ENCODE results near the gene ZSCAN20. TPM values are rescaled to one million over a fixed set of nuclear protein-coding genes. Genes with fewer than 3 reads are reported as not detected.

ZSCAN20 gene
- total RNA-seq, 1 experiment from 2014 or later: 0.84 TPM

DNA sequence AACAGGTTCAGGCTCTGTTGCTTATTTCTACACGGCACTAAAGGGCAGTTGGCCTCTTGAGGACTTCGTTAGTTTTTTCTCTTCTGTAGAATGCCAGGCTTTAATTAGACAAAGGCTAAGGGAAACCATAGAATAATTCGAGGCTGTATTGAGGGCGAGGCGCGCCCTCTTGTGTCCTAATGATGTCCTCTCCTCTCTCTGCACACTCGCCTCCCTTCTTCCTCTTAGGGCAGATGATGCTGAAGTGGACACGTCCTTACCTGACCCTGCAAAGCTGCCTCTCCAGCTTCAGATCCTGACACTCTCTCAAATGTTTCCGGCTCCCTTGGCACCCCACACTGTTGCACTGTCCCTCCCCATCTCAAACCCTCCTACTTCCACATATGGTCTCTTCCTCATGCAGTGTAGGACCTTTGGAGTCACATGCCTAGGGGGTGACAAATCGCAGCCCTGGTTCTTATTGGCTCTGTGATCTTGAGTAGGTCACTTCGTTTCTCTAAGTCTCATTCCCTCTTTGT is 1.9 kb upstream of the ZSCAN20 start:
- DNase-seq: peak; percentile 86

DNA sequence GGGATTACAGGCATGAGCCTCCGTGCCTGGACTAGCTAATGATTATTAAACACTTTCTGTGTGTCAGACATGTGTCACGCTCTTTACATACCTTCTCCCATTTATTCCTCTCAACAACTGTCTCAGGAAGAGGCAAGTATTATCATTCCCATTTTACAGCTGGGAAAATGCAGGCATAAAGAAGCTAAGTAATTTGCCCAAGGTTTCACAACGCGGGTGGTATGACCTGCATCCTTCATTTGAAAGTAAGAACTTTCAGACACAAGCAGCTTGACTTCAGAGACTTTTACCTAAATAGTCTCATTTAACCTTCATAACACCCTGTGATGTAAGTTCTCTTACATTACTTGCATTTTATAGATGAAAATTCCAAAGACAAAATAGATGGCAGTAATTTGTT is 1.0 kb upstream of the ZSCAN20 start:
- Histone ChIP-seq H3F3A (ENCODE audit: low read length, unreplicated experiment) (no peaks in the 10 kb centered on the region), H3K79me2 (ENCODE audit: low read length) (no peaks in the 10 kb centered on the region), H3K27ac (ENCODE audit: low read length) (no peak overlapping the region), H3K4me1 (ENCODE audit: insufficient read depth, low read length) (no peaks in the 10 kb centered on the region), H2AFZ (ENCODE audit: low read length) (no peak overlapping the region), H3K9me3 (ENCODE audit: low read length) (no peaks in the 10 kb centered on the region), H4K20me1 (ENCODE audit: low read length) (no peaks in the 10 kb centered on the region), H3K36me3 (ENCODE audit: low read depth, low read length) (no peaks in the 10 kb centered on the region), H3K4me3 (ENCODE audit: low read length) (no peak overlapping the region), H3K9me2 (replicated peaks; ENCODE audit: low read length) (no peaks in the 10 kb centered on the region), H3K27me3 (ENCODE audit: low read length) (peaks cover 7% of the 10 kb centered on the region; the same call in 1 of the 2 replicates), H3K4me2 (ENCODE audit: low read length) (no peak overlapping the region), H3K9ac (ENCODE audit: low read length) (no peak overlapping the region)
- ATAC-seq (no peak), DNase-seq (no peak)
- TF ChIP-seq, protein P1, sequence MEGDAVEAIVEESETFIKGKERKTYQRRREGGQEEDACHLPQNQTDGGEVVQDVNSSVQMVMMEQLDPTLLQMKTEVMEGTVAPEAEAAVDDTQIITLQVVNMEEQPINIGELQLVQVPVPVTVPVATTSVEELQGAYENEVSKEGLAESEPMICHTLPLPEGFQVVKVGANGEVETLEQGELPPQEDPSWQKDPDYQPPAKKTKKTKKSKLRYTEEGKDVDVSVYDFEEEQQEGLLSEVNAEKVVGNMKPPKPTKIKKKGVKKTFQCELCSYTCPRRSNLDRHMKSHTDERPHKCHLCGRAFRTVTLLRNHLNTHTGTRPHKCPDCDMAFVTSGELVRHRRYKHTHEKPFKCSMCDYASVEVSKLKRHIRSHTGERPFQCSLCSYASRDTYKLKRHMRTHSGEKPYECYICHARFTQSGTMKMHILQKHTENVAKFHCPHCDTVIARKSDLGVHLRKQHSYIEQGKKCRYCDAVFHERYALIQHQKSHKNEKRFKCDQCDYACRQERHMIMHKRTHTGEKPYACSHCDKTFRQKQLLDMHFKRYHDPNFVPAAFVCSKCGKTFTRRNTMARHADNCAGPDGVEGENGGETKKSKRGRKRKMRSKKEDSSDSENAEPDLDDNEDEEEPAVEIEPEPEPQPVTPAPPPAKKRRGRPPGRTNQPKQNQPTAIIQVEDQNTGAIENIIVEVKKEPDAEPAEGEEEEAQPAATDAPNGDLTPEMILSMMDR (conservative IDR thresholded peaks at IDR 0.05; ENCODE audit: low read depth, low read length): no peak
- TF ChIP-seq EZH2phosphoT487 (IDR thresholded peaks at IDR 0.05; ENCODE audit: borderline replicate concordance, low read length) (no peak), EZH2 (IDR thresholded peaks at IDR 0.05; ENCODE audit: low read length, unreplicated experiment) (no peak)
- ChIA-PET CTCF (interaction anchor here (0.6 to 1.5 kb wide), 2 partner anchors 38 to 176 kb away, joined by 3 to 9 read pairs; no protein-coding TSS in a partner anchor), POLR2A (ENCODE audit: unreplicated experiment) (no interaction called here)
- intact Hi-C loops (cut with micrococcal nuclease): loop anchor here (5.0 kb wide), 3 partner anchors 39 to 104 kb away; partner anchors contain the start of gene PHC2
- BruUV-seq (replicated peaks): no TSS peak

More for the DNA sequence above, 1.9 kb upstream of the ZSCAN20 start:
- no peaks in the 10 kb centered on the region for H3K9me2 ChIP-seq (replicated peaks; ENCODE audit: low read length)
- no peaks in the 10 kb centered on the region for H3K79me2 ChIP-seq (ENCODE audit: low read length)
- H4K20me1 ChIP-seq (ENCODE audit: low read length): no peaks in the 10 kb centered on the region
- H3K9ac ChIP-seq (ENCODE audit: low read length): no peak overlapping the region
- no peak for TF ChIP-seq EZH2 (IDR thresholded peaks at IDR 0.05; ENCODE audit: low read length, unreplicated experiment)
- TF ChIP-seq, protein P1 (conservative IDR thresholded peaks at IDR 0.05; ENCODE audit: low read depth, low read length): peak; percentile 92
- no peaks in the 10 kb centered on the region for H3K4me1 ChIP-seq (ENCODE audit: insufficient read depth, low read length)
- BruUV-seq (replicated peaks): no TSS peak
- no peaks in the 10 kb centered on the region for H3F3A ChIP-seq (ENCODE audit: low read length, unreplicated experiment)
- ChIA-PET POLR2A (ENCODE audit: unreplicated experiment) (no interaction called here), CTCF (interaction anchor here (0.5 to 1.5 kb wide), 3 partner anchors 98 to 175 kb away, joined by 3 to 9 read pairs (median 5); no protein-coding TSS in a partner anchor)
- intact Hi-C loops (cut with micrococcal nuclease): loop anchor here (1.0 to 5.0 kb wide), 5 partner anchors 38 to 175 kb away; partner anchors contain the start of gene PHC2
- no peak overlapping the region for H3K4me3 ChIP-seq (ENCODE audit: low read length)
- no peak overlapping the region for H3K4me2 ChIP-seq (ENCODE audit: low read length)
- 0 out of 2 replicates have a peak, but pooled peaks cover 7% of the 10 kb centered on the region for H3K27me3 ChIP-seq (ENCODE audit: low read length)
- 0 out of 2 replicates have a peak overlapping the region, but pooled peaks have one; percentile 39 for H2AFZ ChIP-seq (ENCODE audit: low read length)
- peak; percentile 89 for ATAC-seq
- no peaks in the 10 kb centered on the region for H3K36me3 ChIP-seq (ENCODE audit: low read depth, low read length)
- H3K9me3 ChIP-seq (ENCODE audit: low read length): no peaks in the 10 kb centered on the region
- H3K27ac ChIP-seq (ENCODE audit: low read length): no peak overlapping the region

DNA sequence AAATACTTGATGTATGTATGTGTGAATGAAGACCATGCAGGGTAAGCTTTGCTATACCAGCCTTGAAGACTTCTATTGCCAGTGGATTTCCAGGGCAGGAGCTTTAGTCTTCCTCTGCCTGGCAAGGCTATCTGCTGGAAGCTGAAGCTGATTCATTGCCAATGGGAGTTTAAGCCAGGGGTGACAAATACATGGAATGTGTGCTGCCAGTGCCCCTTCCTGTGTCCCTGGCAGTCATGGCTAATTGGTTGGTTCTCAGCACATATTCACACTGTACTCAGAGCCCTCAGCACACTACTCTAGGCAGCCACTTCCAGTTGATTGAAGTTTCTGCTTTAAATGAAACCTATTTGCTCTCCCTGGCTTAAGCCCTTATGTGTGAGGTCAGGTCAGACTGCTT is 1.5 kb downstream of the ZSCAN20 start:
- no peak overlapping the region for H3K4me2 ChIP-seq (ENCODE audit: low read length)
- H3K79me2 ChIP-seq (ENCODE audit: low read length): no peaks in the 10 kb centered on the region
- no peaks in the 10 kb centered on the region for H3K36me3 ChIP-seq (ENCODE audit: low read depth, low read length)
- no peak overlapping the region for H3K27ac ChIP-seq (ENCODE audit: low read length)
- H3F3A ChIP-seq (ENCODE audit: low read length, unreplicated experiment): no peaks in the 10 kb centered on the region
- CTCF ChIA-PET: no interaction called here
- no peaks in the 10 kb centered on the region for H3K9me2 ChIP-seq (replicated peaks; ENCODE audit: low read length)
- no peaks in the 10 kb centered on the region for H3K9me3 ChIP-seq (ENCODE audit: low read length)
- POLR2A ChIA-PET (ENCODE audit: unreplicated experiment): no interaction called here
- H3K27me3 ChIP-seq (ENCODE audit: low read length): peaks cover 7% of the 10 kb centered on the region; the same call in 1 of the 2 replicates
- peak; percentile 36 for DNase-seq
- intact Hi-C loops (cut with micrococcal nuclease): loop anchor here (5.0 kb wide), 3 partner anchors 42 to 107 kb away; partner anchors contain the start of gene PHC2
- no peak overlapping the region for H3K4me3 ChIP-seq (ENCODE audit: low read length)
- no peaks in the 10 kb centered on the region for H3K4me1 ChIP-seq (ENCODE audit: insufficient read depth, low read length)
- H3K9ac ChIP-seq (ENCODE audit: low read length): no peak overlapping the region
- ATAC-seq: no peak
- H4K20me1 ChIP-seq (ENCODE audit: low read length): no peaks in the 10 kb centered on the region
- BruUV-seq (replicated peaks): no TSS peak
- TF ChIP-seq, protein P1 (conservative IDR thresholded peaks at IDR 0.05; ENCODE audit: low read depth, low read length): no peak
- TF ChIP-seq EZH2 (IDR thresholded peaks at IDR 0.05; ENCODE audit: low read length, unreplicated experiment): no peak
- no peak for TF ChIP-seq EZH2phosphoT487 (IDR thresholded peaks at IDR 0.05; ENCODE audit: borderline replicate concordance, low read length)
- H2AFZ ChIP-seq (ENCODE audit: low read length): no peak overlapping the region

Measured in PC-3 (cell line).